NCI-H1694 (cell line): Measurements from ENCODE around the gene CLCN7.
"Not testable (repeated sequence)": the region's sequence is repeated elsewhere in the genome, so short reads cannot be mapped to it uniquely, and the experiment has no call there.

Experiments used
- DNase-seq: peaks from one replicate; lab custom pipeline; 2025; lab: John Stamatoyannopoulos, UW

CLCN7 gene

DNA sequence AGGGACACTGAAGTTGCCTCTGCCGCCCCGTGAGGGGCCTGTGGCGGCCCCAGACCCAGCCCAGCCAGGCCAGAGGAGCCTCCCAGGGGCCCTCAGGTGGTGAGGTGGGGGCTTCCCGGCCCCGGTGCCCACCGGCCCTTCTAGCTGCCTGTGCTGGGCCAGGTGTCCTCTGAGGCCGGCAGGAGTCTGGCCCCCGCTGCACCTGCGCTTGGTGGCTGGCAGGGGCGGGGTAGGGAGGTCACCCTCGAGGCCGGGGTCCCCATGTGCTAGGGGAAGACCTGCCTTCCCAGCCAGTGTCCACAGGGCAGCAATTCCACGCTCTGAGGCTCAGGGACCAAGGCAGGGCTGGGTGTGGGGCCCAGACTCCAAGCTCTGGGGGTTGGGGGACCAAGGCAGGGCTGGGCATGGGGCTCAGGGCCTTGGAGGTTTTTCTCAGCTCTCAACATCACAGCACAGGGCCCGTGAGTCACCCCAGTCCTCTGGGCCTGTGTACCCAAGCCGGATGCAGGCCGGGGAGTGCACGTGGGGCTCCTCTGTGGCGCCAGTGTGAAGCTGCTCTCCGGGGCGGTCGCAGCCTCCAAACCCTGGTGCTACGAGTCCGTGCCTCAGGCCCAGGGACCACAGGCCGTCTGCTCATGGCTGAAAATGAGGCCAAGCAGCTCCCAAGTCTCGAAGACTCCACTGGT is 29.2 kb downstream of the CLCN7 start:
- no peak for DNase-seq

DNA sequence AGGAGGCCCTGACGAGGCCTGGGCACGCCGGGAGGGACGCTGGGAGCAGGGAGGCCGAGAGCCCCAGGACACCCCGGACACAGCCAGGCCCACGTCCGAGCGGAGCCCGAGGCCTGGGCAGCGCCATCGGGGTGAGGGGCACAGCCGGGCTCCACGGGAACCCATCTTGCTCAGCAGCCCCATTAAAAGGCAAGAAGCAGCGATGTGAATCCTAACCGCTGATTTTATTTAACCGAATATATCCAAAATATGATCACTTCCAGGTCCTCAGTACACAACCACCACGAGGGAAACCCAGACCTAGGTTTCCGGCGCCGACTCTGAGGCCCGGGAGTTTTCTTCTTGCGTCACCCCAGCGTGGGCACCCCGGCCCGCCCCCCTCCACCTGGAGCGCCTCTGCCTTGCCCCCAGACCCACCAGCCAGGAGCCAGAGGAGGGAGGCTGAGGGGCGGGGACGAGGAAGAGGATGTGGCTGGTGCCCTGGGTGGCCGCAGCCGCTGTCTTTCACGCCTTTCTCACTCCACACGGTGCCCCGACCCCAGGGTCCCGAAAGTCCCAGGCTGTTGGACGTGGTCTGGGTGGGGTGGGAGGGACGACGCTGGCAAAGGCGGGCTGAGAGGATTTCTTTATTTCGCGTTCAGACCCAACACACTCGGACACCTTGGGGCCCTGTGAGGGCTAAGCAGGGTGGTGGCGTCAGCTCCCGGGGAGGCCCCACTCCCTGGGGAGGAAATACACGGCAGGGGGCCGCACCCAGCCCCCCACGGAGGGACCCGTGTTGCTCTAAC is 29.9 kb downstream of the CLCN7 start:
- DNase-seq: no peak

DNA sequence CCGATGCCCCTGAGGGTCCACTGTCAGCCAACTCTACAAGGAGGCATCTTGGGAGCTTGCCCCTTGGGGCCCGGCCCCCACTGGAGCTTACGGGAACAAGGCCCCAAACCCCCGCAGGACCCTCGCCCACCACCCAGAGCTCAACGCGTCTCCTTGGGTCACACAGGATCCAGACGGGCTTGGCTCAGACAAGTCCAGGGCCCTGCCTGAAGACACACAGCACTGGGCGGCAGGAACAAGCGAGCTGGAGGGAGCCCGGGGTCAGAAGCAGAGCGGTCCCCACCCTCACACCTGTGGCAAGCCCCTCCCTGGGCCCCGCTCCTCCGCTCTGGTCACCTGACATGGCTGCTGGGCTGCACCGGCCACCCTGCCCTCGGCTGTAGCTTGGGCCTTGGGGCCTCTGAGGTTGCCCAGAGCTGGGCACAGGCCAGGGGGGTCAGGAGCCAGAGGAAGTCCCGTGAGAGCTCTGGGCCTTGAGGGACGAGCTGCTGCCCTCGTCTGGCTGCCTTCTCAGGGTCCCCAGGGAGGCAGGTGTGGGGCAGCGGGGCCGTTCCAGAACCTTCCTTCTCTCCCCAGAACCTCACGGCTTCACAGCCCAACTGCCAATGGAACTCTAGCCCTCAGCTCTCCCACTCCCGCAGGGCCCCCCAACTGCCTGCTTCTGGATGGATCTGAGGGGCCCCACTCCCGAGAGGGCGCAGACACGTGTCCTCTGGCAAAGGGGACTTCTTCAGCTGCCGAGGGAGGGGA is 30.7 kb downstream of the CLCN7 start, which contains the start of gene CCDC154:
TSS of gene CCDC154 (minus strand) at position 577 of the 750 bp plus-strand sequence. CDS start at position 343, 234 bp downstream.
- DNase-seq: no peak

DNA sequence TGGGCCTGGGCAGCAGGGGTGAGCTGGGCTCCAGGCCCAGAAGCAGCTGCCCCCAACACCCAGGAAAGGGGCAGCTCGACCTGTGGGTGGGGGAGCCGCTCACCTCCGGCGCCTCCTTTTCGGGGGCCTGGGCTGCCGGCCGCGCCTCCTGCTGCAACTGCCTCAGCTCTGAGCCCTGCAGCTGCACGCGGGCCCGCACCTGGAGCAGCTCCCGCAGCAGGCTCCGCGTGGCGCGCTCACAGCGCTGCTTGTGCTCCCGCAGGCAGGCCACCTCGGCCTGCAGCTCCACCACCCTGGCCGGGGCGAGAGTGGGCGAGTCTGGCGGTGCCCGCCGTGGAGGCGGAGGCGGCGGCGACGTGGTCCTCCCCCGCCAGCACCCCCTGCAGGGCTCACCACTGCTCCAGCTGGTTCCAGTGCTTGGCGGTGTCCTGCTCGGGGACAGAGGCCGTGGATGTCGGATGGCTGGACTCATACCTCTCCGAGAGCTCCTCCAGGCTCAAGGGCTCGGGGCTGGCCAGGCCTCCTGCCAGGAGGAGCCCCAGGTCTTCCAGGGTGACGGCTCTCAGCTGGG is 31.3 kb downstream of the CLCN7 start:
- DNase-seq: no peak

DNA sequence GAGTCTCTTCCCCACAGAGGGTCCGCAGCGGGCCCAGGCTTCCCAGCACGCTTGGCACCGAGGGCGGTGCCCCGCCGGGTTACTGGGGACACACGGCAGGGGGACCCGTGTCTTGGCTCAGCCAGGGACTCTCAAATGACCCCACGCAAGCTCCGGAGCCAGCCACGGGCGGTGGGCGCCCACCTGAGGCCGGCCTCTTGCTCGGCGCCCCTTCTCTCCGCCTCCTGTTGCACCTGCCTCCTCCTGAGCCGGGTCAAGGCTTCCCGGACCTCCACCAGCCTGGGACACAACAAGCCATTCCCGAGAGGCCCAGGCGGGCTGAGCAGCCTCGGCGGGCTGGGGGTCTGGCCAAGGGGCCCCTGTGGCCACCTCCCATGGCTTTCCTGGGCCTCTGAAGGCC is 32.1 kb downstream of the CLCN7 start:
- no peak for DNase-seq

DNA sequence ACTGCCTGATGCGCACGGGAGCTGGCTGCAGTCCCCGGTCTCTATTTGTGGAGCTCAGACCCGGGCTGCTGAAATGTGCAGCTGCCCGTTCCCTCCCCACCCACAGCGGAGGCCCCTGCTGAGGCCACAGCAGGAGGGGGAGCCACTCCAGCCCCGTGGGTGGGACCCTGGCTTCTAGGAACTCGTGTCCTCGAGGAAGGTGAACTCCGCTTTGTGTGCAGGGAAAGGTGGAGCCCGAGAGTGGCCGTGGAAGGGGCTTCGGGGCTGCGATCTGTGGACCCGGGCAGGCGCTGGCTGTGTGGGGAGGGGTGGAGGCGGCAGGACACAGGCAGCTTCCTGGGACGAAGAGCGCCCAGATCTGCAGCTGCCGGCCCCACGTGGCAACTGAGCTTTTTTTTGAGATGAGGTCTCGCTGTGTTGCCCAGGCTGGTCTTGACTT is 33.4 kb downstream of the CLCN7 start:
- DNase-seq: no peak

DNA sequence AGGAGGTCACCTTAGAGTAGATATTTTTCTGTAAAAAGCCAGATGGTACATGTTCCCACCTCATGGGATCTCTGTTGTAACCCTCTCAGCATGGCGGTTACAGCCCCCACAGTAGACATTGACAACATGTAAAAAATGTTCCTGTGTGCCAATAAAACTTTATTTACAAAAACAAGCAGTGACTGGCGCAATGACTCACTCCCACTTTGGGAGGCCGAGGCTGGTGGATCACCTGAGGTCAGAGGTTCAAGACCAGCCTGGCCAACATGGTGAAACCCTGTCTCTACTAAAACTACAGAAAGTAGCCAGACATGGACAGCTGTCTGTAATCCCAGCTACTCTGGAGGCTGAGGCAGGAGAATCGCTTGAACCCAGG is 35.1 kb downstream of the CLCN7 start:
- not testable (repeated sequence) for DNase-seq

DNA sequence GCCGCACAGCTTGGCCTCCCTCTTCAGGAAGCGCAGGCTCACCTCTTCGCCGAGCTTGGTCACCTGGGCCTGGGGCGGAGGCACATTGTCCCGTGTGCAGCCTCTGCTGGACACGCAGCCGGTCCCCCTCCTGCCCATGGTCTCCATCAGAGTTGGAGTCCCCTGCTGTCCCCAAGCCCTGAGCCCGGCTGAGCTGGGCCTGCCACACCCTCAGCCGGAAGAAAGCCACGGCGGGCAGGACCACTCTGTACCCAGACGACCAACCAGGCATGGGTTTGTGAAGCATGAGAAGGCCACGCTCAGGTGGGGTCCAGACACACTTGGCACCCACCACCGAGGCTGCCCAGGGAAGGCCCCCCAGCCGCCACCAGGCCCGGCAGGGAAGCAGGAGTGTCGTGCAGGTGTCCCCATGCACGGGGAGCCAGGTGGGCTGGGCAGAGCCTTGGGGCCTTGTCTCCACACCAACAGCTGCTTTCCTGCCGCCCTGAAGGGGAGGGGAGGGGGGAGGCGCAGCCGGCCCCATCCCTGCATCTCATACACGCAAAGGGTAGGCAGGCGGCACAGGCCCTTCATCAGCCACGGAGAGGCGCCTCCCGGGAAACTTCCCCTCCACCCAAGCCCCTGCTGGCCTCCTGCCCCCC is 35.6 kb downstream of the CLCN7 start:
- DNase-seq: no peak

DNA sequence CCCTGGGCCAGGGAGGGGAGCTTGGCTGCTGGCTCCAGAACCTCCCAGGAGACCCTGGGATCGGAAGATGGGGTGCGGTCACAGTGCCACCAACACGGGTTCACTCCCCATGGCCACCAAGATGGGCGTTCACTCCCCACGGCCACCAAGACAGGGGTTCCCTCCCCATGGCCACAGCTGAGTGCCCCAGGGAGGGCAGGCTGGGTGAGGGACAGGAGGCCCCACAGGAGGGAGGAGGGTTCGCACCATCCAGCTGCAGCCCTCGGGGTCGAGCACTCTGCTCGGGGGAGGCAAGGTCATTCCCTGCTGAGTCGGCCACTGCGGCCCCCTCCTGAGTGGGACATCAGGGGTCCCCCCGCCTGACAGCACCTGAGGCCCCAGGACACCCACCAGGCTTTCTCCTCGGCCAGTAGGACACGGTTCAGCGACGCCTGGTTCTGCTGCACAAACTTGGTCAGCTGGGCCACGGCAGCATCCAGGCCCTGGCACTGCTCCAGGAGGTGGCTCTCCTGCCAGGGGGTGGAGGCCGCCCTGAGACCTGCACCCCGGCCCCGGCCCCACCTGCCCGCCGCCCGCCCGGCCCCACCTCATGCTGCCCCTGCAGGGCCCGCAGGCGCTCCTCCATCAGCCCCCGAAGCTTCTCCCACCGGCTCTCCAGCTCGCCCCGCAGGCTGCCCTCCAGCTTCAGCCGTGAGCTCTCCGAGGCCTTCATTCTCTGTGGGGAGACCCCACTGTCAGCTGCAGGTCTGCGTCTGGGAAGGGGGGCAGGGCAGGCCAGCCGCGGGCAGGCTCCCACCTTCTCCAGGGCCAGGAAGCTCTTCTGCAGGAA is 36.4 kb downstream of the CLCN7 start:
- DNase-seq: no peak

DNA sequence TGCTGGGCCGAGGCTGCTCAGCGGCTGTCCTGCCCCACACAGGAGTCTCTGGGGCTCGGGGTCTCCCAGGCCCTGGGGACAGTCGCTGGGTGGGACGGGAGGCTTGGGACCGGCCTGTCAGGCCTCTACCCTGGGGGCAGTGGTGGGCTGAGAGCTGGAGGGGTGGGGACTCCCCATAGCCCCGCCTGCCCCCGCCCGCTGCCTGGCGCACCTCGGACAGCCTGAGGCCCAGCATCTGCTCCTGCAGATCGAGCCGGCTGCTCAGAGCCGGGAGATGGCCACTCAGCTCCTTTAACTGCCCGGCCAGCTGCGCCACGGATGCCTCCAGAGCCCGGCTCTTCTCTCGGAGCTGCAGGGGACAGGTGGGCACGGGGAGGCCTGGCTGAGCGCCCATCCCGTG is 37.2 kb downstream of the CLCN7 start:
- DNase-seq: no peak

DNA sequence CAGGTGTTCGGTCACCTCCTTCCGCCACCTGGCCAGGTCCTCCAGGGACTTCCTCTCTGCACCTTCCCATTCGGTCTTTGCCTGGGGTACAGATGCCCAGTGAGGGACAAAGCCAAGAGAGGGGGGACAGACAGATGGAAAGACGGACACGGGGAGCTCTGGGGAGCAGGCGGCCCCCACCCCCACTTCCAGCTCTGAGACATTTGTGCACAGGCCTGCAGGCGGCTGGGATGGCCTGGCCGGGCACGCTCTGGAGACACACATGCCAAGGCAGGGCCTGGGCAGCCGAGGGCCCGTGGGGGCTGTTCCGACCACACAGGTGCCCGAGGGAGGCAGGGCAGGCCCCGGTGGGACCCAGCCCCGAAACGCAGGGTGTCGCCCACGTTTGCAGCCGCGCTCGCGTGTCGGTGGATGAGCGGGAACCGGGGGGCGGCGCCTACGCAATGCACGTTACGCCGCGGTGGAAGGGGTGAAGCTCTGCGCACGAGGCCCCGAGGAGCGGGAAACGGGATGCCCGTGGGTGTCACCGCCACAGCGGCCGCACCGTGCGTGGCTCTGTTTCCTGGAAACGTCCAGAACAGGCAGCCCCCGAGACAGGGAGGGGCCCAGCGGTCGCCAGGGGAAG is 38.0 kb downstream of the CLCN7 start:
- no peak for DNase-seq

DNA sequence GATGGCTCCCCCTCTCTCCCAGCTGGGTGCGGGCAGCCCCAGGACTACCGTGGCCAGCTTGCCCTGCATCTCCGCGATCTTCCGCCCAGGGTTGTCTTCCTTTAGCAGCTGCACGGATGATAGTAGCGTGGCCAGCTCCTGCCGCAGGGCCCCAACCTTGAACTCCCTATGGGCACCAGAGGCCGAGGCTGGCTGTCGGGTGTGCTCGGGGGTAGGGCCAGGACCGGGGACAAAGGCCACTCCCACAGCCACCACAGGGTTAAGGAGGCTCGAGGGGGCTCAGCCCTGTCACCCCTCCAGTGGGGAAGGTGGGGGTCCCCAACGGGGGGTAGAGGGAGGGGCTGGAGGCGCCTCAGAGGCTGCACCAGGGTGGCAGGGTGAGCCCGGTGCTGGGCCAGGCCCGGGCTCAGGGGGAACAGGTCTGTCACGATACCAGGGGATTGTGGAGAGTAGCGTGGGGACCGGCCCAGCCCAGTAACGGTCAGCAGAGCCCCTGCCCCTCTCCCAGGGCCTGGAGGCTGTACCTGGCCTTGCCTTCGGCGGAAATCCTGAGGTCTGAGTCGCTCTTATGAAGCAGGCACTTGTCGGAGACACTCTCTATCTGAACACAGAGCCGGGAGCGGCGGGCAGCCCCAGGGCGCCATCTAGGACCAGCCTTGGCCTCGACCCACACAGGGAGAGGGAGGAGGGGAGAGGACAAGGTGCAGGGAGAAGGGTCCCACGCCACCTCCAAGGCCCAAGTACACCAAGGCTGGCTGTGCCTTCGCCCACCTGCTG is 38.7 kb downstream of the CLCN7 start:
- DNase-seq: no peak

DNA sequence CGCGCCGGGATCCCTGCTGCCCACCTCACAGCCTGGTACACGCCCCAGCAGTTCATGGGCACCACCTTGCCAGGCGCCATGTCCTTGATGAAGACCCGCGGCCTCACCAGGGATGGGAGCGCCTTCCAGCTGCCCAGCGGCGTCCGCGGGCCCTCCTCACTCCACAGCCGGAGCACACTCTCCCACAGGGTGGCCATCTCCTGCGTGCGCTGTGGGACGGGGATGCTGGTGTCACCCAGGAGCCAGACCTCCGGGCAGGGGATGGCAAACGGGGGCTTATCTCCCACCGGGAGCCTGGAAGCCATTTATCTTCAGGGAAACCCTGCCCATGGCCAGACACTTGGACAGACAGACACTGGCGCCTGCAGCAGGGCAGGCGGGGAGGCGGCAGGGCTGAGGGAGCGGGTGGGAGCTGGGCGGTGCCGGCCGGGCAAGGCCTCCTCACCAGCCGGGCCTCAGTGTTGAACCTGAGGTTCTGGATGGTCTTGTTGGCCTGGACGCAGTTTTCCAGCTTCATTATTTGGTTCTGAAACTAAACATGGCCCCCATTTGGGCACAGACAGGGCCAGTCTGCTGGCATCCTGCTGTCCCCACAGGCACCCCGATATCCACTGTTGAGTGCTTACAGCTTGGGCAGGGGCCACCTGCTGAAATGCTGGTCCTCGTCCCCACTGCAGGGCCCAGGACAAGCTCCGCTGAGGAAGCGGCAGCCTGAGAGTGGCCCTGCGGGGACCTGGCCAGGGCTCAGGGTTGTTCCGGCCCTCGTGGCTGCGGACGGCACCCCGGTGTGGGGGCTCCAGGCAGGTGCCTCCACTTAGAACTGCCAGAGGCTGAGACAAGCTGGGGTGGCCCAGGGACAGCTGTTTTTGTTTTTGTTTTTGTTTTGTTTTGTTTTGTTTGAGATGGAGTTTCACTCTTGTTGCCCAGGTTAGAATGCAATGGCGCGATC is 39.9 kb downstream of the CLCN7 start:
- no peak for DNase-seq

DNA sequence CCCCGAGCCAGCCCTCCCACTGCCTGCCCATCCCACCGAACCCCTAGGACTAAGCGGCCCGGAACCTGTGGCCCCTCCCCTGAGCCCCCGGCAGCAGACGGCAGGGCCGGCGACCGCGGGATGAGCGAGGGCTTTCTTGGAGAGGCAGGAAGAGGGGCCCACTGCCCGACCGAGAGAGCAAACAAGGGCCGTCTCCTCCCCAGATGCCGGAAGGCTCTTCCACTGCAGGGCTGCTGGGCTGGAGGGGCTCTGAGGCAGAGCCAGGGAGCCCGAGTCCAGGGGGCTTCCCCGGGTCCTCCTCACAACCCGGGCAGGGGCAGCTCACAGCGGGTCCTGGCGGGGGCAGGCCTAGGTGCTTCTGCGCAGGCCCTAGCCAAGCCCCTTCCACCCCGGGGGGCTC is 41.1 kb downstream of the CLCN7 start:
- DNase-seq: no peak

DNA sequence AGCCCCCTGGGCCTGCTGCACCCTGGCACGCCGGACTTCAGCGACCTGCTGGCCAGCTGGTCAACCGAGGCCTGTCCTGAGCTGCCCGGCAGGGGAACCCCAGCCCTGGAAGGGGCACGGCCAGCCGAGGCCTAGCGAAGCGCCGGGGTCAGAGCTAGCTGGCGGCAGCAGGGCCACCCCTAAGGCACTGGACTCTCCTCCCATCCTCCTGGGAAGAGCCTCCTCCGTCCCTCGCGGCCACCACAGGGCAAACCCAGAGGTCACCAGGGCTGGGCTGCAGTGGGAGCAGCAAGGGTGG is 41.6 kb downstream of the CLCN7 start:
- DNase-seq: no peak

DNA sequence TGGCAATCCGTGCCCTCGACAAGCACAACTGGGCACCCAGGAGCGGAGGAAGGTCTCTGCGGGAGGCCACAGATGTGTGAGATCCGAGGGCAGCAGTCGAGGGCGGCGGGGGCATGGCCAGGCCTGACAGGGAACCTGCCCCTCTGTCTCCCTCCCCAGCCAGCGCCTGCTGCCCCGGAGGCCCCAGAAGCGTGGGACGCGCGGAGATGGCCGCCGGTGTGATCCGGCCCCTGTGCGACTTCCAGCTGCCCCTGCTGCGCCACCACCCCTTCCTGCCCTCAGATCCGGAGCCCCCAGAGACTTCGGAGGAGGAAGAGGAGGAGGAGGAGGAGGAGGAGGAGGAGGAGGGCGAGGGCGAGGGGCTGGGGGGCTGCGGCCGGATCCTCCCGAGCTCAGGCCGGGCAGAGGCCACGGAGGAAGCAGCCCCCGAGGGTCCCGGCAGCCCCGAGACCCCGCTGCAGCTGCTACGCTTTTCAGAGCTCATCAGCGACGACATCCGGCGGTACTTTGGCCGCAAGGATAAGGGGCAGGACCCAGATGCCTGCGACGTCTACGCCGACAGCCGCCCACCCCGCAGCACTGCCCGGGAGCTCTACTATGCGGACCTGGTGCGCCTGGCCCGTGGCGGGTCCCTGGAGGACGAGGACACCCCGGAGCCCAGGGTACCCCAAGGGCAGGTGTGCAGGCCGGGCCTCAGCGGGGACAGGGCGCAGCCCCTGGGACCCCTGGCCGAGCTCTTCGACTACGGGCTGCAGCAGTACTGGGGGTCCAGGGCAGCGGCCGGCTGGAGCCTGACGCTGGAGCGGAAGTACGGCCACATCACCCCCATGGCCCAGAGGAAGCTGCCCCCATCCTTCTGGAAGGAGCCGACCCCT is 42.2 kb downstream of the CLCN7 start:
- no peak for DNase-seq

DNA sequence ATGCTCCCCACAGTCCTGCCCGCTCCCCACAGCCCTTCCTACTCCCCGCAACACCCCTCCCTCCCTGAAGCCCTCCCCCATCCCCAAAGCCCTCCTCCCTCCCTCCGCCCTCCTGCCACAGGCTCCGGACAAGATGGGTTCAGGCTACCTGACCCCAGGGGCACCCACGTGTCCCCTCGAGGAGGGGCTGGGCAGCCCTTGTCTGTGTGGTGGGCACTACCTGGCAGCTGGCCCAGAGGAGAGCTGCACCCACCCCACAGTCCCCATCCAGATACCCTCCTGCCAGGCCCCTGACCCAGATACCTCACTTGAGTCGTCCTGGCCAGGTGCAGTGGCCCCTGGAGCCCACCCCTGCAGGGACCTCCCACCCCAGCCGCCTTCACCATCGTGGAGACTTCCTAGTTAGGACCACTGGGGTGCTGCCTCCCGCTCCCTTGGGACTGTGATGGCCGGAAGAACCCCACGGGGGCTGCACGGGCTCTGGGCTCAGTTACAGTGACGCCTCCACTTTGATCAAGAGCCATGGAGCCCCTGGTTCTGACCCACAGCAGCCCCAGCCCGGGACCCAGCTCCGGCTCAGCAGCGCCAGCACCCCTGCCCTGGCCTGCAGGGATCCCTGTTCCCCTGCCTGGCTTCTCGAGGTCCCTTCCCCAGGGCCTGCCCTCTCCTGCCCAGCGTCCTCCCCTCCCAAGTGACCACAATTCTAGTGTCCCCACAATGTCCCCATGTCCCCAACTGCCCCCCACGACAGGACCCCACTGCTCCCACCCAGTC is 43.1 kb downstream of the CLCN7 start:
- DNase-seq: no peak
